COR-L47 (cell line): ENCODE data around the gene DMAC2.
A peak's percentile ranks its signal among the peaks of the same experiment; 100 is the strongest.
"Not testable (repeated sequence)": the region's sequence is repeated elsewhere in the genome, so short reads cannot be mapped to it uniquely, and the experiment has no call there.

Experiments
- DNase-seq: peaks from one replicate; lab custom pipeline; 2025; lab: John Stamatoyannopoulos, UW

Gene DMAC2

GRCh38 chr19:41439441-41440222 is at the start of gene DMAC2:
TSS of gene DMAC2 (minus strand) at chr19:41439912. CDS start at chr19:41439899, 13 bp downstream.
- peak; percentile 99 for DNase-seq

GRCh38 chr19:41486953-41487352 is 47.2 kb upstream of the DMAC2 start:
- not testable (repeated sequence) for DNase-seq

GRCh38 chr19:41484822-41485221 is 45.1 kb upstream of the DMAC2 start:
- no peak for DNase-seq

GRCh38 chr19:41480336-41480735 is 40.6 kb upstream of the DMAC2 start:
- no peak for DNase-seq

GRCh38 chr19:41479757-41480191 is 40.1 kb upstream of the DMAC2 start:
- DNase-seq = no peak

GRCh38 chr19:41478875-41479756 is 39.4 kb upstream of the DMAC2 start:
- DNase-seq = no peak

GRCh38 chr19:41478171-41478570 is 38.5 kb upstream of the DMAC2 start:
- no peak for DNase-seq

- no peak for DNase-seq
Observed at GRCh38 chr19:41476583-41476982, 36.9 kb upstream of the DMAC2 start.

GRCh38 chr19:41463257-41464256 is 23.8 kb upstream of the DMAC2 start:
- not testable (repeated sequence) for DNase-seq

GRCh38 chr19:41462497-41462896 is 22.8 kb upstream of the DMAC2 start:
- DNase-seq = no peak

- DNase-seq = no peak
Observed at GRCh38 chr19:41457241-41457640, 17.5 kb upstream of the DMAC2 start.

- DNase-seq = no peak
Observed at GRCh38 chr19:41456342-41456918, 16.7 kb upstream of the DMAC2 start.

GRCh38 chr19:41455936-41456335 is 16.2 kb upstream of the DMAC2 start:
- no peak for DNase-seq

GRCh38 chr19:41452584-41453275 is 13.0 kb upstream of the DMAC2 start:
- no peak for DNase-seq

GRCh38 chr19:41449865-41450178 is 10.1 kb upstream of the DMAC2 start:
- no peak for DNase-seq

- peak; percentile 30 for DNase-seq
Observed at GRCh38 chr19:41449079-41449864, 9.6 kb upstream of the DMAC2 start.

- DNase-seq = no peak
Observed at GRCh38 chr19:41447732-41448332, 8.1 kb upstream of the DMAC2 start.

- no peak for DNase-seq
Observed at GRCh38 chr19:41445575-41445974, 5.9 kb upstream of the DMAC2 start.

GRCh38 chr19:41443813-41444455 is 4.2 kb upstream of the DMAC2 start:
- no peak for DNase-seq
